ENCODE results near the gene TCF7L1. TPM values are rescaled to one million over a fixed set of nuclear protein-coding genes. Genes with fewer than 3 reads are reported as not detected.

The TCF7L1 gene
- total RNA-seq, 1 experiment from 2014 or later: 0.07 TPM

GRCh38 chr2:85238607-85239006, 105.4 kb downstream of the TCF7L1 start:
- no peak for DNase-seq (ENCODE audit: low read depth)

GRCh38 chr2:85239102-85239501, 105.9 kb downstream of the TCF7L1 start:
- DNase-seq (ENCODE audit: low read depth): no peak
- in situ Hi-C loops (cut with HindIII; ENCODE audit: low pct_unique_long_range_greater_than_20kb, low sequenced_read_pairs): no loop called here

More at GRCh38 chr2:85238607-85239006, 105.4 kb downstream of the TCF7L1 start:
- in situ Hi-C loops (cut with HindIII; ENCODE audit: low pct_unique_long_range_greater_than_20kb, low sequenced_read_pairs): no loop called here

- no peak for DNase-seq (ENCODE audit: low read depth)
- in situ Hi-C loops (cut with HindIII; ENCODE audit: low pct_unique_long_range_greater_than_20kb, low sequenced_read_pairs): no loop called here
Measured at GRCh38 chr2:85240055-85240454, 106.9 kb downstream of the TCF7L1 start.

- no peak for DNase-seq (ENCODE audit: low read depth)
- in situ Hi-C loops (cut with HindIII; ENCODE audit: low pct_unique_long_range_greater_than_20kb, low sequenced_read_pairs): no loop called here
Measured at GRCh38 chr2:85242321-85242720, 109.1 kb downstream of the TCF7L1 start.

- in situ Hi-C loops (cut with HindIII; ENCODE audit: low pct_unique_long_range_greater_than_20kb, low sequenced_read_pairs): no loop called here
Measured at GRCh38 chr2:85243101-85244072, 110.2 kb downstream of the TCF7L1 start.

GRCh38 chr2:85244828-85245227, 111.6 kb downstream of the TCF7L1 start:
- in situ Hi-C loops (cut with HindIII; ENCODE audit: low pct_unique_long_range_greater_than_20kb, low sequenced_read_pairs): no loop called here
- DNase-seq (ENCODE audit: low read depth): no peak

More at GRCh38 chr2:85243101-85244072, 110.2 kb downstream of the TCF7L1 start:
- DNase-seq (ENCODE audit: low read depth): no peak

GRCh38 chr2:85245891-85246290, 112.7 kb downstream of the TCF7L1 start:
- no peak for DNase-seq (ENCODE audit: low read depth)
- in situ Hi-C loops (cut with HindIII; ENCODE audit: low pct_unique_long_range_greater_than_20kb, low sequenced_read_pairs): no loop called here

GRCh38 chr2:85246348-85246747, 113.2 kb downstream of the TCF7L1 start:
- DNase-seq (ENCODE audit: low read depth): no peak
- in situ Hi-C loops (cut with HindIII; ENCODE audit: low pct_unique_long_range_greater_than_20kb, low sequenced_read_pairs): no loop called here

GRCh38 chr2:85247610-85248009, 114.4 kb downstream of the TCF7L1 start:
- no peak for DNase-seq (ENCODE audit: low read depth)
- in situ Hi-C loops (cut with HindIII; ENCODE audit: low pct_unique_long_range_greater_than_20kb, low sequenced_read_pairs): no loop called here

- DNase-seq (ENCODE audit: low read depth): no peak
- in situ Hi-C loops (cut with HindIII; ENCODE audit: low pct_unique_long_range_greater_than_20kb, low sequenced_read_pairs): no loop called here
Measured at GRCh38 chr2:85248773-85249509, 115.7 kb downstream of the TCF7L1 start.

GRCh38 chr2:85250045-85250444, 116.9 kb downstream of the TCF7L1 start:
- no peak for DNase-seq (ENCODE audit: low read depth)
- in situ Hi-C loops (cut with HindIII; ENCODE audit: low pct_unique_long_range_greater_than_20kb, low sequenced_read_pairs): no loop called here

- no peak for DNase-seq (ENCODE audit: low read depth)
- in situ Hi-C loops (cut with HindIII; ENCODE audit: low pct_unique_long_range_greater_than_20kb, low sequenced_read_pairs): no loop called here
Measured at GRCh38 chr2:85251070-85251616, 118.0 kb downstream of the TCF7L1 start.

GRCh38 chr2:85253890-85254289, 120.7 kb downstream of the TCF7L1 start:
- in situ Hi-C loops (cut with HindIII; ENCODE audit: low pct_unique_long_range_greater_than_20kb, low sequenced_read_pairs): no loop called here
- DNase-seq (ENCODE audit: low read depth): no peak

GRCh38 chr2:85254540-85255300, 121.5 kb downstream of the TCF7L1 start:
- no peak for DNase-seq (ENCODE audit: low read depth)
- in situ Hi-C loops (cut with HindIII; ENCODE audit: low pct_unique_long_range_greater_than_20kb, low sequenced_read_pairs): no loop called here

- in situ Hi-C loops (cut with HindIII; ENCODE audit: low pct_unique_long_range_greater_than_20kb, low sequenced_read_pairs): no loop called here
- no peak for DNase-seq (ENCODE audit: low read depth)
Measured at GRCh38 chr2:85255456-85255812, 122.2 kb downstream of the TCF7L1 start.

- in situ Hi-C loops (cut with HindIII; ENCODE audit: low pct_unique_long_range_greater_than_20kb, low sequenced_read_pairs): no loop called here
- no peak for DNase-seq (ENCODE audit: low read depth)
Measured at GRCh38 chr2:85255813-85256594, 122.8 kb downstream of the TCF7L1 start.

GRCh38 chr2:85257359-85257969, 124.3 kb downstream of the TCF7L1 start:
- no peak for DNase-seq (ENCODE audit: low read depth)
- in situ Hi-C loops (cut with HindIII; ENCODE audit: low pct_unique_long_range_greater_than_20kb, low sequenced_read_pairs): no loop called here
